GM18873 (cell line): ENCODE data around the gene PRKCE.

ENCODE experiments used
- ATAC-seq: cut with Tn5 transposase; IDR thresholded peaks from one replicate; pipeline ENCODE4 v1.9.1; 2021; ENCODE audit warnings: mild to moderate bottlenecking, moderate library complexity, moderate number of reproducible peaks; ENCODE audit not compliant: unreplicated experiment, low FRiP score

The PRKCE gene

GRCh38 chr2:45799679-45800381 is 148.4 kb downstream of the PRKCE start:
- no peak for ATAC-seq

- ATAC-seq: no peak
Observed at GRCh38 chr2:45802499-45803138, 151.1 kb downstream of the PRKCE start.

- ATAC-seq: no peak
Observed at GRCh38 chr2:45804987-45805755, 153.7 kb downstream of the PRKCE start.

GRCh38 chr2:45806563-45807358 is 155.3 kb downstream of the PRKCE start:
- no peak for ATAC-seq

- no peak for ATAC-seq
Observed at GRCh38 chr2:45808294-45808800, 156.9 kb downstream of the PRKCE start.

GRCh38 chr2:45809205-45809604 is 157.7 kb downstream of the PRKCE start:
- ATAC-seq: no peak

- ATAC-seq: no peak
Observed at GRCh38 chr2:45812011-45812500, 160.6 kb downstream of the PRKCE start.

- ATAC-seq: no peak
Observed at GRCh38 chr2:45813003-45813941, 161.8 kb downstream of the PRKCE start.

GRCh38 chr2:45814488-45814887 is 163.0 kb downstream of the PRKCE start:
- ATAC-seq: no peak

GRCh38 chr2:45814951-45815621 is 163.6 kb downstream of the PRKCE start:
- ATAC-seq: no peak

- ATAC-seq: no peak
Observed at GRCh38 chr2:45816272-45816671, 164.8 kb downstream of the PRKCE start.

GRCh38 chr2:45818591-45818990 is 167.1 kb downstream of the PRKCE start:
- ATAC-seq: no peak

- no peak for ATAC-seq
Observed at GRCh38 chr2:45820048-45820447, 168.6 kb downstream of the PRKCE start.

- ATAC-seq: no peak
Observed at GRCh38 chr2:45821558-45822271, 170.2 kb downstream of the PRKCE start.

- no peak for ATAC-seq
Observed at GRCh38 chr2:45822272-45822630, 170.8 kb downstream of the PRKCE start.

GRCh38 chr2:45823723-45824206 is 172.3 kb downstream of the PRKCE start:
- no peak for ATAC-seq

GRCh38 chr2:45825001-45825651 is 173.7 kb downstream of the PRKCE start:
- ATAC-seq: no peak
